H1 (cell line): ENCODE data around the gene FAM120B. TPM values are rescaled to one million over a fixed set of nuclear protein-coding genes. Genes with fewer than 3 reads are reported as not detected.

Experiments used
- JUN ChIP-seq: IDR thresholded peaks from 2 replicates; pipeline ENCODE4 v1.6.1; 2011; ENCODE audit warnings: low read depth, mild to moderate bottlenecking, improper control_type of control experiment, low read length
- PHF8 ChIP-seq: fragments of 200-600 bp; sonication (generic); conservative IDR thresholded peaks from 2 replicates; pipeline ENCODE4 v1.7.1; 2012; ENCODE audit warnings: low read depth, mild to moderate bottlenecking, inconsistent platforms, low read length, moderate library complexity
- TAF1 ChIP-seq: IDR thresholded peaks from 2 replicates; pipeline ENCODE4 v1.6.1; 2011; ENCODE audit warnings: mild to moderate bottlenecking, low read depth, low read length
- polyA plus RNA-seq, 7 experiments: library from polyadenylated mRNA; depleted of rRNA in 3 of 7; stranded (reverse) in 5 of 7; unstranded in 2 of 7; fragments of >200 nt in 5 of 7; fragments of 200-250 nt in 2 of 7; gene quantifications; 1 replicate in 5 of 7; 2 replicates in 1 of 7; 4 replicates in 1 of 7; pipeline versions ENCODE4 v1.2.1 to v1.2.3, GENCODE V29; 2011 to 2013; ENCODE audit warnings: missing spikeins in 2 of 7, mixed read lengths in 2 of 7
- total RNA-seq: library from RNA; stranded (reverse); fragmentation: NEBNext Ultra II Directional; extraction: Animal tissue kit (Norgen Biotek cat#: 25700); gene quantifications from 2 replicates; pipeline ENCODE4 v1.2.1, GENCODE V29; 2021

The FAM120B gene
- total and polyA plus RNA-seq, 2 of the 8 experiments (the other 6 are each of a cell fraction or from before 2014, with no cell fraction given): 5.1 to 12.5 TPM

- TF ChIP-seq PHF8: no peak
- TF ChIP-seq JUN: no peak
- TF ChIP-seq TAF1: no peak
Measured at GRCh38 chr6:170369403-170369802, 62.8 kb downstream of the FAM120B start (continued).
